ENCODE data around the gene MSH3.

Gene MSH3

DNA sequence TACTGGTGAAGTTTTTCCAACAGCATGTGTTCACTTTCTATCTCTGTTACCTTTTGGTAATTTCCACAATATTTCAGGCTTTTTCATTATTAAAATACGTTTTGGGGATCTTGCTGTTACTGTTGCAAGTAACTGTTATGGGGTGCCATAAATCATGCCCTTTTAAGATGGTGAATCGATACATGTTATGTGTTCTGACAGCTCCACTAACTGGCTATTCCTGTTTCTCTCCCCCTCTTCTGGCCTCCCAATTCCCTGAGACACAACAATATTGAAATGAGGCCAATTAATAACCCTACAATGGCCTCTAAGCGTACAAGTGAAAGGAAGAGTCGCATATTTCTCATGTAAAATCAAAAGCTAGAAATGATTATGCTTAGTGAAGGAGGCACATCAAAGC lies 13.1 kb upstream of the MSH3 start:
- peaks cover 4% of the 10 kb centered on the region; the same call in 1 of the 2 replicates for H3K36me3 ChIP-seq (replicated peaks; ENCODE audit: insufficient read depth, low read length)
- H3F3A ChIP-seq (ENCODE audit: insufficient read depth, low read length): no peaks in the 10 kb centered on the region
- DNase-seq: no peak
- peaks cover 2% of the 10 kb centered on the region; the same call in 1 of the 2 replicates for H3K79me2 ChIP-seq (ENCODE audit: low read length)
- TF ChIP-seq EZH2phosphoT487 (IDR thresholded peaks at IDR 0.05; ENCODE audit: low read length) (no peak), EZH2 (optimal IDR thresholded peaks at IDR 0.05; ENCODE audit: low read depth, low read length) (no peak)
- TF ChIP-seq, protein P1, sequence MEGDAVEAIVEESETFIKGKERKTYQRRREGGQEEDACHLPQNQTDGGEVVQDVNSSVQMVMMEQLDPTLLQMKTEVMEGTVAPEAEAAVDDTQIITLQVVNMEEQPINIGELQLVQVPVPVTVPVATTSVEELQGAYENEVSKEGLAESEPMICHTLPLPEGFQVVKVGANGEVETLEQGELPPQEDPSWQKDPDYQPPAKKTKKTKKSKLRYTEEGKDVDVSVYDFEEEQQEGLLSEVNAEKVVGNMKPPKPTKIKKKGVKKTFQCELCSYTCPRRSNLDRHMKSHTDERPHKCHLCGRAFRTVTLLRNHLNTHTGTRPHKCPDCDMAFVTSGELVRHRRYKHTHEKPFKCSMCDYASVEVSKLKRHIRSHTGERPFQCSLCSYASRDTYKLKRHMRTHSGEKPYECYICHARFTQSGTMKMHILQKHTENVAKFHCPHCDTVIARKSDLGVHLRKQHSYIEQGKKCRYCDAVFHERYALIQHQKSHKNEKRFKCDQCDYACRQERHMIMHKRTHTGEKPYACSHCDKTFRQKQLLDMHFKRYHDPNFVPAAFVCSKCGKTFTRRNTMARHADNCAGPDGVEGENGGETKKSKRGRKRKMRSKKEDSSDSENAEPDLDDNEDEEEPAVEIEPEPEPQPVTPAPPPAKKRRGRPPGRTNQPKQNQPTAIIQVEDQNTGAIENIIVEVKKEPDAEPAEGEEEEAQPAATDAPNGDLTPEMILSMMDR (IDR thresholded peaks at IDR 0.05; ENCODE audit: low read length): no peak
- no peak overlapping the region for H3K9ac ChIP-seq (ENCODE audit: low read length)
- H3K9me3 ChIP-seq (replicated peaks; ENCODE audit: insufficient read depth, low read length): no peaks in the 10 kb centered on the region
- no peaks in the 10 kb centered on the region for H3K9me2 ChIP-seq (replicated peaks; ENCODE audit: insufficient read depth, low read length)
- H2AFZ ChIP-seq (ENCODE audit: low read length): no peak overlapping the region
- no peak overlapping the region for H3K27ac ChIP-seq (ENCODE audit: low read length)
- no peak overlapping the region for H3K4me3 ChIP-seq (ENCODE audit: low read length)
- no peak overlapping the region for H3K4me2 ChIP-seq (ENCODE audit: low read depth, low read length)
- no peaks in the 10 kb centered on the region for H3K4me1 ChIP-seq (ENCODE audit: low read length)
- H3K27me3 ChIP-seq (replicated peaks; ENCODE audit: insufficient read depth, low read length): no peaks in the 10 kb centered on the region
- no peaks in the 10 kb centered on the region for H4K20me1 ChIP-seq (ENCODE audit: insufficient read depth, low read length)

DNA sequence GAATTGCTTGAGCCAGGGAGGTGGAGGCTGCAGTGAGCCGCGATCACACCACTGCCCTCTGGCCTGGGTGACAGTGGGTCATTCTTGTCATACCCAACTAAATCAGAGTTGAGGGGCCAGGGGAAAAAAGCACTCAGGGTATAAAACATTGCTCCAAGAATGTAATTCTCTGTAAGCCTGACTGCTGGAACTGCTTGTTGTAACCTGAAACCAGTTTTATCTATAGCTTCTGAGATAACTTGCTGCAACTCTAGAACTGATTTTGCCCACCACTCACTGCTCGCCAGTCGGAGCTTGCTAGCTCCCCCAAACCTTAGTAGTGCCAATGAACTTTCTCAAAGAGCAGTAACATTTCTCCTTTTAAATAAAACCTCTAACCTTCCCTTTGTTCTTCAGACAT lies 9.6 kb upstream of the MSH3 start:
- H3K79me2 ChIP-seq (ENCODE audit: low read length): 0 out of 2 replicates have a peak, but pooled peaks cover 2% of the 10 kb centered on the region
- H3K27ac ChIP-seq (ENCODE audit: low read length): no peak overlapping the region

DNA sequence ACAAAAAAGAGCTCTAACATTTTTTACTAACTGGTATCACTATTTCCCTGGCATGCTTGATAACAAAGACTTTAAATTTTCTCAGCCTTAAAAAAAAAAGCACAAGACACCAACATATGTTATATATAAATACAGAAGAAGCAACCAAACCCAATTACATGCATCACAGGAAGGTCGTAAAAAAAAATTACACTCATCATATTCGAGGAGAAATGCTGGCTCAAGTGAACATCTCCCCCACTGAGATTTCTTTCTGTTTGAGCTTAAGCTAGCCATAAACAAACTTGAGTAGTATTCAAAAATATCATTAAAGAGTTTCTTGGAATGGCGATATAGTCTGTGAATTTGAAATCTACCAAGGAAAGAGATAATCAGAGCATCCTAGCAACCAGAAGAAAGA lies 7.5 kb upstream of the MSH3 start:
- Histone ChIP-seq H3K79me2 (ENCODE audit: low read length) (0 out of 2 replicates have a peak, but pooled peaks cover 2% of the 10 kb centered on the region), H4K20me1 (ENCODE audit: insufficient read depth, low read length) (no peaks in the 10 kb centered on the region), H3K27me3 (replicated peaks; ENCODE audit: insufficient read depth, low read length) (no peaks in the 10 kb centered on the region), H3K4me1 (ENCODE audit: low read length) (no peaks in the 10 kb centered on the region), H3F3A (ENCODE audit: insufficient read depth, low read length) (no peaks in the 10 kb centered on the region), H3K9ac (ENCODE audit: low read length) (no peak overlapping the region), H3K4me2 (ENCODE audit: low read depth, low read length) (no peak overlapping the region), H3K9me2 (replicated peaks; ENCODE audit: insufficient read depth, low read length) (no peaks in the 10 kb centered on the region), H3K27ac (ENCODE audit: low read length) (no peak overlapping the region), H3K36me3 (replicated peaks; ENCODE audit: insufficient read depth, low read length) (peaks cover 4% of the 10 kb centered on the region; the same call in 1 of the 2 replicates), H2AFZ (ENCODE audit: low read length) (no peak overlapping the region), H3K9me3 (replicated peaks; ENCODE audit: insufficient read depth, low read length) (no peaks in the 10 kb centered on the region), H3K4me3 (ENCODE audit: low read length) (no peak overlapping the region)
- DNase-seq: no peak
- no peak for TF ChIP-seq EZH2 (optimal IDR thresholded peaks at IDR 0.05; ENCODE audit: low read depth, low read length)
- TF ChIP-seq, protein P1 (IDR thresholded peaks at IDR 0.05; ENCODE audit: low read length): no peak
- TF ChIP-seq EZH2phosphoT487 (IDR thresholded peaks at IDR 0.05; ENCODE audit: low read length): no peak

More for the DNA sequence above, 9.6 kb upstream of the MSH3 start:
- no peak for DNase-seq
- Histone ChIP-seq H3K9me2 (replicated peaks; ENCODE audit: insufficient read depth, low read length) (no peaks in the 10 kb centered on the region), H3F3A (ENCODE audit: insufficient read depth, low read length) (no peaks in the 10 kb centered on the region), H3K27me3 (replicated peaks; ENCODE audit: insufficient read depth, low read length) (no peaks in the 10 kb centered on the region), H2AFZ (ENCODE audit: low read length) (no peak overlapping the region), H3K9me3 (replicated peaks; ENCODE audit: insufficient read depth, low read length) (no peaks in the 10 kb centered on the region), H4K20me1 (ENCODE audit: insufficient read depth, low read length) (no peaks in the 10 kb centered on the region), H3K4me1 (ENCODE audit: low read length) (no peaks in the 10 kb centered on the region), H3K4me2 (ENCODE audit: low read depth, low read length) (no peak overlapping the region), H3K4me3 (ENCODE audit: low read length) (no peak overlapping the region), H3K36me3 (replicated peaks; ENCODE audit: insufficient read depth, low read length) (peaks cover 4% of the 10 kb centered on the region; the same call in 1 of the 2 replicates), H3K9ac (ENCODE audit: low read length) (no peak overlapping the region)
- no peak for TF ChIP-seq EZH2phosphoT487 (IDR thresholded peaks at IDR 0.05; ENCODE audit: low read length)
- TF ChIP-seq EZH2 (optimal IDR thresholded peaks at IDR 0.05; ENCODE audit: low read depth, low read length): no peak
- TF ChIP-seq, protein P1 (IDR thresholded peaks at IDR 0.05; ENCODE audit: low read length): no peak
